IMR-90 (cell line): ENCODE results near the gene IL36G. TPM values are rescaled to one million over a fixed set of nuclear protein-coding genes. Genes with fewer than 3 reads are reported as not detected.

Experiments
- ATAC-seq: fragments of 200-7000 bp; cut with Tn5 transposase; 2 replicates; pipeline ENCODE4 v1.9.1; 2020; ENCODE audit warnings: low read depth, mild to moderate bottlenecking, moderate library complexity
- BruUV-seq: library from RNA; stranded (reverse); fragments of 400-500 nt; replicated peaks from 2 replicates; lab custom pipeline; 2021; lab: Mats Ljungman, UMichigan
- CTCF ChIA-PET: fragments of 300-600 bp; formaldehyde crosslinking; extraction: SDS; loops from one replicate; lab custom pipeline; 2021; ENCODE audit warnings: antibody characterized with exemption; lab: Yijun Ruan, JAX
- POLR2A ChIA-PET: fragments of 300-600 bp; sonication (Branson Sonifier 250); formaldehyde crosslinking; loops from one replicate; lab custom pipeline; 2022; ENCODE audit warnings: antibody characterized with exemption; ENCODE audit not compliant: unreplicated experiment; lab: Charles Lee
- DNase-seq: peaks from one replicate; pipeline ENCODE4 v3.0.0; 2013
- H2AFZ ChIP-seq: replicated peaks from 2 replicates; pipeline ENCODE3; 2013; ENCODE audit warnings: low read length, mild to moderate bottlenecking; ENCODE audit not compliant: poor library complexity
- H2AK5ac ChIP-seq: 2 replicates; pipeline ENCODE4 v1.6.1; 2013; ENCODE audit warnings: low read depth, low read length, inconsistent platforms
- H2AK9ac ChIP-seq: replicated peaks from 2 replicates; pipeline ENCODE3; 2013; ENCODE audit warnings: mild to moderate bottlenecking, low read depth, low read length, moderate library complexity; ENCODE audit not compliant: poor library complexity
- H2BK120ac ChIP-seq: 2 replicates; pipeline ENCODE4 v1.6.1; 2013; ENCODE audit warnings: low read depth, low read length, inconsistent platforms
- H2BK15ac ChIP-seq: 3 replicates; pipeline ENCODE4 v1.6.1; 2013; ENCODE audit warnings: low read depth, low read length, inconsistent platforms
- H2BK20ac ChIP-seq: 2 replicates; pipeline ENCODE4 v1.6.1; 2013; ENCODE audit warnings: low read depth, mild to moderate bottlenecking, inconsistent platforms, low read length, moderate library complexity
- H2BK5ac ChIP-seq: 2 replicates; pipeline ENCODE4 v1.6.1; 2013; ENCODE audit warnings: mild to moderate bottlenecking, low read depth, low read length, inconsistent platforms; ENCODE audit not compliant: poor library complexity, severe bottlenecking
- H3K14ac ChIP-seq: replicated peaks from 2 replicates; pipeline ENCODE4 v1.6.1; 2013; ENCODE audit warnings: low read depth, low read length, inconsistent platforms
- H3K18ac ChIP-seq: 2 replicates; pipeline ENCODE4 v1.6.1; 2013; ENCODE audit warnings: low read depth, low read length, control low read depth
- H3K23ac ChIP-seq: 2 replicates; pipeline ENCODE4 v1.6.1; 2013; ENCODE audit warnings: low read depth, low read length, inconsistent platforms
- H3K27ac ChIP-seq: 2 replicates; pipeline ENCODE4 v1.5.1; 2013; ENCODE audit warnings: mild to moderate bottlenecking, control low read depth, low read length; ENCODE audit not compliant: insufficient read depth
- H3K27me3 ChIP-seq: 2 replicates; pipeline ENCODE4 v1.6.1; 2013; ENCODE audit warnings: low read length; ENCODE audit not compliant: control insufficient read depth, insufficient read depth
- H3K36me3 ChIP-seq: 2 replicates; pipeline ENCODE4 v1.6.1; 2013; ENCODE audit warnings: low read length, mixed read lengths; ENCODE audit not compliant: control insufficient read depth, insufficient read depth
- H3K4ac ChIP-seq: 2 replicates; pipeline ENCODE4 v1.6.1; 2013; ENCODE audit warnings: low read depth, low read length, inconsistent platforms
- H3K4me1 ChIP-seq: 2 replicates; pipeline ENCODE4 v1.6.1; 2013; ENCODE audit warnings: low read length, mixed read lengths; ENCODE audit not compliant: control insufficient read depth, insufficient read depth
- H3K4me2 ChIP-seq: 2 replicates; pipeline ENCODE4 v1.6.1; 2013; ENCODE audit warnings: low read depth, mild to moderate bottlenecking, control low read depth, low read length, moderate library complexity
- H3K4me3 ChIP-seq: 2 replicates; pipeline ENCODE4 v1.5.1; 2013; ENCODE audit warnings: low read depth, mild to moderate bottlenecking, control low read depth, low read length, moderate library complexity; ENCODE audit not compliant: insufficient read depth
- H3K56ac ChIP-seq: 2 replicates; pipeline ENCODE4 v1.6.1; 2013; ENCODE audit warnings: low read length, inconsistent platforms; ENCODE audit not compliant: insufficient read depth; ENCODE audit errors: extremely low read depth
- H3K79me1 ChIP-seq, 2 experiments: 2 replicates each; pipeline ENCODE4 v1.6.1; 2013; ENCODE audit warnings: low read length in 2 of 2, inconsistent platforms in 1 of 2, low read depth in 1 of 2
- H3K9ac ChIP-seq: 2 replicates; pipeline ENCODE4 v1.6.1; 2013; ENCODE audit warnings: low read depth, low read length, control low read depth
- H3K9me1 ChIP-seq: 2 replicates; pipeline ENCODE4 v1.6.1; 2013; ENCODE audit warnings: low read length, inconsistent platforms; ENCODE audit not compliant: insufficient read depth
- H3K9me3 ChIP-seq: 2 replicates; pipeline ENCODE4 v1.6.1; 2013; ENCODE audit warnings: low read length; ENCODE audit not compliant: control insufficient read depth, insufficient read depth
- H4K20me1 ChIP-seq: 2 replicates; pipeline ENCODE4 v1.6.1; 2013; ENCODE audit warnings: low read length, inconsistent platforms; ENCODE audit not compliant: insufficient read depth
- H4K5ac ChIP-seq: 2 replicates; pipeline ENCODE4 v1.6.1; 2013; ENCODE audit warnings: mild to moderate bottlenecking, low read depth, low read length, control low read depth
- H4K8ac ChIP-seq, 2 experiments: 2 replicates each; pipeline ENCODE4 v1.6.1; 2013; ENCODE audit warnings: low read depth in 2 of 2, low read length in 2 of 2, control low read depth in 1 of 2, inconsistent platforms in 1 of 2
- H4K91ac ChIP-seq: 2 replicates; pipeline ENCODE4 v1.6.1; 2013; ENCODE audit warnings: low read depth, low read length, inconsistent platforms; ENCODE audit not compliant: insufficient read depth
- CEBPB ChIP-seq: IDR thresholded peaks from 2 replicates; pipeline ENCODE4 v1.6.1; 2012; ENCODE audit warnings: low read depth, low read length, improper control_type of control experiment
- FOS ChIP-seq: fragments of 150-350 bp; IDR thresholded peaks from 2 replicates; pipeline ENCODE4 v1.6.1; 2016; ENCODE audit warnings: low read depth, low read length
- NFE2L2 ChIP-seq: fragments of 150-350 bp; IDR thresholded peaks from 2 replicates; pipeline ENCODE4 v1.6.1; 2016; ENCODE audit warnings: low read depth, mild to moderate bottlenecking, low read length
- POLR2A ChIP-seq: IDR thresholded peaks from 2 replicates; pipeline ENCODE4 v1.6.1; 2012; ENCODE audit warnings: mild to moderate bottlenecking, low read depth, low read length
- RAD21 ChIP-seq: IDR thresholded peaks from 2 replicates; pipeline ENCODE4 v1.6.1; 2012; ENCODE audit warnings: low read length, improper control_type of control experiment
- RFX5 ChIP-seq: IDR thresholded peaks from 2 replicates; pipeline ENCODE4 v1.8.0; 2012; ENCODE audit warnings: low read depth, mild to moderate bottlenecking, low read length, moderate library complexity
- WGBS, 2 experiments: methylation state at CpG; one replicate each; pipeline versions ENCODE4 v1.1.5 to v1.1.7; 2013; ENCODE audit warnings: missing lambda C conversion rate in 2 of 2; ENCODE audit not compliant: insufficient read length in 1 of 2; ENCODE audit errors: extremely low coverage in 2 of 2; 5-methylcytosine and 5-hydroxymethylcytosine counted together
- dilution Hi-C: fragments of 300-500 bp; cut with HindIII; formaldehyde crosslinking; loops from one replicate; pipeline ENCODE4 v1.14.3; 2018; ENCODE audit warnings: low sequenced_read_pairs; ENCODE audit not compliant: unreplicated experiment
- in situ Hi-C: fragments of 300-500 bp; cut with MboI; formaldehyde crosslinking; loops from 3 replicates; pipeline ENCODE4 v1.14.3; 2019; ENCODE audit warnings: low sequenced_read_pairs, inconsistent platforms, mixed read lengths
- intact Hi-C: fragments of 100-400 bp; cut with micrococcal nuclease; formaldehyde crosslinking; loops from 2 replicates; pipeline ENCODE4 v1.10.0; 2022
- polyA plus RNA-seq, 3 experiments: library from polyadenylated mRNA; depleted of rRNA; stranded (reverse); fragments of >200 nt; gene quantifications; 2 replicates each; pipeline ENCODE4 v1.2.3, GENCODE V29; 2012; ENCODE audit warnings: low replicate concordance in 1 of 3
- total RNA-seq: library from RNA; depleted of rRNA; stranded (reverse); fragments of >200 nt; gene quantifications from 2 replicates; pipeline ENCODE4 v1.2.3, GENCODE V29; 2012
- TF ChIP-seq, protein P1 (sequence below): conservative IDR thresholded peaks from 2 replicates; pipeline ENCODE4 v1.5.1; 2012; ENCODE audit warnings: mild to moderate bottlenecking, low read depth, low read length, improper control_type of control experiment

IL36G gene
- total and polyA plus RNA-seq, 2 of the 4 experiments (the other 2 are of a cell fraction) = not detected

DNA sequence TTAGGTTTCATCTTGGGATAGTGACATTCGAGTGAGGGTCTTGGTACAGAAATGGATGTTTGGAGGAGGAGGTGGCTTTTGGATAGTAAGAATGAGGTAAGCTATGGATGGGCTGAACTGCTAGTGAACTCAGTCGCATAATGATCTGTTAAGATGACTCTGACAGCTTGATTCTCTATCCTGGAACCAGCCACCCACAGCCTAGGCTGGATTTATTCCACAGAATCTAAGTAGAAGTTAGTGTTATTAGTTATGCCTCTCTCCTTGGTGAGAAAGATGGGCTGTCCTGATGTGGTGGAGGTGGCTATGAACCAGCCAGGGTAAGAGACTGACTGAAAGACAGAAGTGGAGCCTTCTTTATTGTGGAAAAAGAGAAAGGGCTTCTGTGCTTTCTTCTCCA lies 49.9 kb downstream of the IL36G start:
- TF ChIP-seq CEBPB (no peak), NFE2L2 (no peak), RFX5 (no peak), POLR2A (no peak), FOS (no peak), RAD21 (no peak)
- TF ChIP-seq, protein P1, sequence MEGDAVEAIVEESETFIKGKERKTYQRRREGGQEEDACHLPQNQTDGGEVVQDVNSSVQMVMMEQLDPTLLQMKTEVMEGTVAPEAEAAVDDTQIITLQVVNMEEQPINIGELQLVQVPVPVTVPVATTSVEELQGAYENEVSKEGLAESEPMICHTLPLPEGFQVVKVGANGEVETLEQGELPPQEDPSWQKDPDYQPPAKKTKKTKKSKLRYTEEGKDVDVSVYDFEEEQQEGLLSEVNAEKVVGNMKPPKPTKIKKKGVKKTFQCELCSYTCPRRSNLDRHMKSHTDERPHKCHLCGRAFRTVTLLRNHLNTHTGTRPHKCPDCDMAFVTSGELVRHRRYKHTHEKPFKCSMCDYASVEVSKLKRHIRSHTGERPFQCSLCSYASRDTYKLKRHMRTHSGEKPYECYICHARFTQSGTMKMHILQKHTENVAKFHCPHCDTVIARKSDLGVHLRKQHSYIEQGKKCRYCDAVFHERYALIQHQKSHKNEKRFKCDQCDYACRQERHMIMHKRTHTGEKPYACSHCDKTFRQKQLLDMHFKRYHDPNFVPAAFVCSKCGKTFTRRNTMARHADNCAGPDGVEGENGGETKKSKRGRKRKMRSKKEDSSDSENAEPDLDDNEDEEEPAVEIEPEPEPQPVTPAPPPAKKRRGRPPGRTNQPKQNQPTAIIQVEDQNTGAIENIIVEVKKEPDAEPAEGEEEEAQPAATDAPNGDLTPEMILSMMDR = no peak
- Histone ChIP-seq H3K9me3 (no peaks in the 10 kb centered on the region), H3K18ac (no peak overlapping the region), H3K27ac (no peak overlapping the region), H4K20me1 (no peaks in the 10 kb centered on the region), H3K4me2 (no peak overlapping the region), H4K91ac (no peak overlapping the region), H2AK9ac (no peak overlapping the region), H3K27me3 (peaks cover 3% of the 10 kb centered on the region), H2BK120ac (no peak overlapping the region), H4K8ac (no peak overlapping the region), H3K4ac (no peak overlapping the region), H2BK15ac (no peak overlapping the region), H2AFZ (no peak overlapping the region), H3K36me3 (no peaks in the 10 kb centered on the region), H3K4me1 (no peaks in the 10 kb centered on the region), H2BK20ac (no peak overlapping the region), H4K5ac (no peak overlapping the region), H3K9ac (no peak overlapping the region), H2AK5ac (no peak overlapping the region), H2BK5ac (no peak overlapping the region), H3K14ac (no peak overlapping the region), H3K23ac (no peak overlapping the region), H3K56ac (no peak overlapping the region), H3K9me1 (no peaks in the 10 kb centered on the region), H3K79me1 (no peaks in the 10 kb centered on the region), H3K4me3 (no peak overlapping the region)
- dilution Hi-C loops = no loop called here
- WGBS, 2 experiments = 14% methylated on average over 1 of the region's 2 CpGs; no CpG with 5 or more reads in 1 of the 2 experiments
- DNase-seq (no peak), ATAC-seq (no peak)
- in situ Hi-C loops = no loop called here
- BruUV-seq = no TSS peak
- intact Hi-C loops = no loop called here
- CTCF ChIA-PET = no interaction called here
- POLR2A ChIA-PET = no interaction called here
